Endometrium (tissue), 2 donors: ENCODE measurements around the gene TRPM5.

Experiments used
- FAIRE-seq: peaks from 2 replicates; lab custom pipeline; 2012; peaks lifted over from hg19 to GRCh38; lab: Jason Lieb, UNC
- donor health status: control.
- donor health status: control.

TRPM5 gene

GRCh38 chr11:2436013-2436520 is 8.2 kb downstream of the TRPM5 start:
- no peak for FAIRE-seq

- no peak for FAIRE-seq
These were observed 8.9 kb downstream of the TRPM5 start for GRCh38 chr11:2435288-2436012.

- FAIRE-seq, result no peak
These were observed 9.6 kb downstream of the TRPM5 start for GRCh38 chr11:2434506-2435255.

GRCh38 chr11:2434008-2434407 is 10.3 kb downstream of the TRPM5 start:
- no peak for FAIRE-seq

- no peak for FAIRE-seq
These were observed 11.0 kb downstream of the TRPM5 start for GRCh38 chr11:2433106-2433925.

- no peak for FAIRE-seq
These were observed 11.7 kb downstream of the TRPM5 start for GRCh38 chr11:2432628-2433071.

GRCh38 chr11:2432171-2432621 is 12.1 kb downstream of the TRPM5 start:
- no peak for FAIRE-seq

GRCh38 chr11:2431395-2431794 is 12.9 kb downstream of the TRPM5 start:
- no peak for FAIRE-seq

GRCh38 chr11:2428322-2428795 is 16.0 kb downstream of the TRPM5 start:
- FAIRE-seq, result no peak

- FAIRE-seq, result no peak
These were observed 16.5 kb downstream of the TRPM5 start for GRCh38 chr11:2427721-2428321.

- FAIRE-seq, result no peak
These were observed 17.3 kb downstream of the TRPM5 start for GRCh38 chr11:2426826-2427521.

GRCh38 chr11:2426221-2426620 is 18.1 kb downstream of the TRPM5 start:
- FAIRE-seq, result no peak

- no peak for FAIRE-seq
These were observed 18.8 kb downstream of the TRPM5 start for GRCh38 chr11:2425506-2425905.

- FAIRE-seq, result no peak
These were observed 19.4 kb downstream of the TRPM5 start for GRCh38 chr11:2424811-2425495.

GRCh38 chr11:2423157-2424025 is 20.9 kb downstream of the TRPM5 start:
- no peak for FAIRE-seq

GRCh38 chr11:2422461-2423156 is 21.7 kb downstream of the TRPM5 start:
- FAIRE-seq, result no peak

GRCh38 chr11:2421996-2422395 is 22.3 kb downstream of the TRPM5 start:
- no peak for FAIRE-seq

- no peak for FAIRE-seq
These were observed 22.9 kb downstream of the TRPM5 start for GRCh38 chr11:2421226-2421994.
